HepG2 (cell line): ENCODE results near the gene UBR3. TPM values are rescaled to one million over a fixed set of nuclear protein-coding genes. Genes with fewer than 3 reads are reported as not detected.

Experiments
- ATAC-seq: fragments of 200-7000 bp; cut with Tn5 transposase; 3 replicates; pipeline ENCODE4 v1.9.1; 2020; ENCODE audit warnings: mild to moderate bottlenecking, moderate library complexity
- BruUV-seq: library from RNA; stranded (reverse); fragments of 400-500 nt; replicated peaks from 2 replicates; lab custom pipeline; 2021; lab: Mats Ljungman, UMichigan
- CTCF ChIA-PET: fragments of 300-600 bp; formaldehyde crosslinking; extraction: SDS; loops from one replicate; lab custom pipeline; 2021; ENCODE audit warnings: low total read pairs, inconsistent platforms, low intra/inter-chr PET ratio; lab: Yijun Ruan, JAX
- POLR2A ChIA-PET: fragments of 350-600 bp; sonication (Branson Sonifier 250); formaldehyde crosslinking; loops from one replicate; lab custom pipeline; 2020; ENCODE audit warnings: antibody characterized with exemption, inconsistent platforms; lab: Yijun Ruan, JAX
- DNase-seq: peaks from one replicate; pipeline ENCODE4 v3.0.0-alpha.2; 2015; ENCODE audit warnings: low spot score
- FAIRE-seq: peaks from 3 replicates; lab custom pipeline; 2011; peaks lifted over from hg19 to GRCh38; lab: Jason Lieb, UNC
- H2AFZ ChIP-seq: one replicate; pipeline ENCODE4 v1.6.1; 2011; ENCODE audit warnings: low read length, inconsistent platforms
- H3K27ac ChIP-seq: fragments of 300-600 bp; 3 replicates; pipeline ENCODE4 v1.8.0; 2011; ENCODE audit warnings: mixed run types, mild to moderate bottlenecking, mixed read lengths, low read length, inconsistent platforms; ENCODE audit not compliant: insufficient read depth; ENCODE audit errors: extremely low read length
- H3K27me3 ChIP-seq, 2 experiments: fragments of 200-600 bp in 1 of 2; 2 replicates in 1 of 2; 3 replicates in 1 of 2; pipeline versions ENCODE4 v1.6.0 to v1.8.0; 2011; ENCODE audit warnings: low read length in 2 of 2, mild to moderate bottlenecking in 2 of 2, moderate library complexity in 2 of 2, inconsistent platforms in 1 of 2; ENCODE audit not compliant: insufficient read depth in 2 of 2, control insufficient read depth in 1 of 2
- H3K36me3 ChIP-seq, 2 experiments: fragments of 200-600 bp in 1 of 2; replicated peaks in 1 of 2; 2 replicates in 1 of 2; 3 replicates in 1 of 2; pipeline versions ENCODE4 v1.5.1 to v1.8.0; 2011; ENCODE audit warnings: low read length in 2 of 2, inconsistent platforms in 1 of 2; ENCODE audit not compliant: insufficient read depth in 2 of 2, control insufficient read depth in 1 of 2
- H3K4me1 ChIP-seq: 2 replicates; pipeline ENCODE4 v1.5.1; 2012; ENCODE audit warnings: low read length, inconsistent platforms; ENCODE audit not compliant: insufficient read depth
- H3K4me2 ChIP-seq: 2 replicates; pipeline ENCODE4 v1.6.0; 2011; ENCODE audit warnings: low read depth, low read length, inconsistent platforms
- H3K4me3 ChIP-seq, 3 experiments: fragments of 200-600 bp in 1 of 3; sonication (generic), shearing (Covaris generic) in 1 of 3; replicated peaks in 1 of 3; 2 replicates each; pipeline ENCODE4 v1.5.1; 2011 to 2016; ENCODE audit warnings: low read length in 3 of 3, inconsistent platforms in 2 of 3, low read depth in 2 of 3, mild to moderate bottlenecking in 2 of 3, control low read depth in 1 of 3, mixed read lengths in 1 of 3; ENCODE audit not compliant: insufficient read depth in 1 of 3
- H3K79me2 ChIP-seq: one replicate; pipeline ENCODE4 v1.6.1; 2011; ENCODE audit warnings: low read length, inconsistent platforms; ENCODE audit not compliant: insufficient read depth
- H3K9ac ChIP-seq: 2 replicates; pipeline ENCODE4 v1.6.0; 2011; ENCODE audit warnings: mild to moderate bottlenecking, low read depth, low read length, inconsistent platforms; ENCODE audit not compliant: insufficient read depth
- H3K9me3 ChIP-seq: 2 replicates; pipeline ENCODE4 v1.5.1; 2012; ENCODE audit warnings: mild to moderate bottlenecking, low read length
- H4K20me1 ChIP-seq: 2 replicates; pipeline ENCODE4 v1.6.0; 2011; ENCODE audit warnings: inconsistent platforms, mild to moderate bottlenecking, low read length, moderate library complexity; ENCODE audit not compliant: insufficient read depth
- HDAC1 ChIP-seq: sonication (generic); formaldehyde crosslinking; IDR thresholded peaks from 2 replicates; pipeline ENCODE4 v1.5.1; 2020; ENCODE audit warnings: mild to moderate bottlenecking, missing genetic modification reagents
- KDM5B ChIP-seq: sonication (generic); formaldehyde crosslinking; IDR thresholded peaks from 2 replicates; pipeline ENCODE4 v1.4.0; 2020; ENCODE audit warnings: missing genetic modification reagents, mild to moderate bottlenecking, borderline replicate concordance
- RFX5 ChIP-seq: IDR thresholded peaks from 2 replicates; pipeline ENCODE4 v1.6.1; 2011; ENCODE audit warnings: low read depth, low read length, improper control_type of control experiment
- STAG1 ChIP-seq: sonication (generic); formaldehyde crosslinking; IDR thresholded peaks from 2 replicates; pipeline ENCODE4 v1.4.0; 2020; ENCODE audit warnings: missing genetic modification reagents
- ZNF136 ChIP-seq: sonication (generic); formaldehyde crosslinking; IDR thresholded peaks from 2 replicates; pipeline ENCODE4 v1.8.1; 2022; ENCODE audit warnings: low read depth, mild to moderate bottlenecking, moderate library complexity, missing genetic modification reagents
- ZNF256 ChIP-seq: sonication (generic); formaldehyde crosslinking; conservative IDR thresholded peaks from 2 replicates; pipeline ENCODE4 v1.4.0; 2020; ENCODE audit warnings: missing genetic modification reagents
- ZNF263 ChIP-seq: sonication (generic); formaldehyde crosslinking; IDR thresholded peaks from 2 replicates; pipeline ENCODE4 v1.4.0; 2020; ENCODE audit warnings: missing genetic modification reagents
- ZNF451 ChIP-seq: sonication (generic); formaldehyde crosslinking; IDR thresholded peaks from 2 replicates; pipeline ENCODE4 v1.5.0; 2020; ENCODE audit warnings: mild to moderate bottlenecking, missing genetic modification reagents
- ZNF644 ChIP-seq: IDR thresholded peaks from 2 replicates; pipeline ENCODE4 v1.6.1; 2016; ENCODE audit warnings: low read depth
- WGBS: methylation state at CpG from one replicate; pipeline ENCODE4 v1.1.6; 2017; ENCODE audit warnings: low lambda C conversion rate; 5-methylcytosine and 5-hydroxymethylcytosine counted together
- in situ Hi-C: cut with HindIII; loops from 2 replicates; pipeline ENCODE4 v1.10.0; 2017; ENCODE audit warnings: low pct_unique_long_range_greater_than_20kb; ENCODE audit not compliant: extremely low pct_ligation_motif_present
- intact Hi-C: fragments of 100-400 bp; cut with micrococcal nuclease; formaldehyde crosslinking; loops from one replicate; pipeline ENCODE4 v1.10.0; 2022; ENCODE audit not compliant: unreplicated experiment
- polyA plus RNA-seq, 8 experiments: library from polyadenylated mRNA; depleted of rRNA in 3 of 8; stranded (reverse) in 7 of 8; unstranded in 1 of 8; fragments of >200 nt; fragmentation: Illumina TruSeq in 4 of 8; extraction: Trizol in 4 of 8; gene quantifications; 2 replicates each; pipeline versions ENCODE4 v1.2.1 to v1.2.3, GENCODE V29; 2011 to 2016; ENCODE audit warnings: low read depth in 4 of 8, missing spikeins in 1 of 8, mixed read lengths in 1 of 8; ENCODE audit not compliant: insufficient read depth in 1 of 8
- total RNA-seq, 5 experiments: library from RNA; depleted of rRNA; stranded (reverse); fragments of >200 nt; fragmentation: Illumina TruSeq; extraction: Trizol; gene quantifications; 2 replicates each; pipeline ENCODE4 v1.2.3, GENCODE V29; 2016; ENCODE audit warnings: low read depth in 1 of 5
- TF ChIP-seq, protein P1 (sequence below), 2 experiments: IDR thresholded peaks; 2 replicates each; pipeline ENCODE4 v1.6.1; 2011 to 2012; ENCODE audit warnings: low read length in 2 of 2, borderline replicate concordance in 1 of 2, low read depth in 1 of 2, mild to moderate bottlenecking in 1 of 2, moderate library complexity in 1 of 2
- TF ChIP-seq, protein P2 (sequence below): sonication (generic); formaldehyde crosslinking; IDR thresholded peaks from 2 replicates; pipeline ENCODE4 v1.8.0; 2022; ENCODE audit warnings: mild to moderate bottlenecking, missing genetic modification reagents, moderate library complexity
- TF ChIP-seq, protein P3 (sequence below): sonication (generic); formaldehyde crosslinking; IDR thresholded peaks from 2 replicates; pipeline ENCODE4 v1.5.1; 2020; ENCODE audit warnings: mild to moderate bottlenecking, moderate library complexity, missing genetic modification reagents
- TF ChIP-seq, protein P4 (sequence below): sonication (generic); formaldehyde crosslinking; IDR thresholded peaks from 2 replicates; pipeline ENCODE4 v1.4.0; 2020; ENCODE audit warnings: mild to moderate bottlenecking, missing genetic modification reagents

The UBR3 gene
- total and polyA plus RNA-seq, 2 of the 13 experiments (the other 11 are each of a cell fraction or from before 2014, with no cell fraction given) = 15.1 to 28.0 TPM

DNA sequence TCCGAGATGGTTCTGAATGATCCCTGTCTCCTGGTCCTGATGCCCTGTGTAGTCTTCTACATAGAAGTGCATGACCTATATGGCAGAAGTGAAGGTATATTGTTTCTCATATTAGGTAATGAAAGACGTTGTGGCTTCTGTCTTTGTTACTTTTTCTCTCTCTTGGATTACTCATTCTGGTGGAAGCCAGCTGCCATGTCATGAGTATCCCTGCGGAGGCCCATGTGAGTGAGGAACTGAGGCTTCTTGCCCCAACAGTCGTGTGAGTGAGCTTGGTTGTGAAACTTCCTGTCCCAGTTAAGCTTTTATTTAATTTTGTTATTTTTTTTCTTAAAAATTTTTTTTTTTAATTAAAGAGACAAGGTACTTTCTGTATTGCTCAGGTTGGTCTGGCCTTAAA lies 134.7 kb downstream of the UBR3 start:
- Histone ChIP-seq H3K9me3 (no peaks in the 10 kb centered on the region), H3K4me1 (no peaks in the 10 kb centered on the region)
- intact Hi-C loops = no loop called here
- TF ChIP-seq, protein P1, sequence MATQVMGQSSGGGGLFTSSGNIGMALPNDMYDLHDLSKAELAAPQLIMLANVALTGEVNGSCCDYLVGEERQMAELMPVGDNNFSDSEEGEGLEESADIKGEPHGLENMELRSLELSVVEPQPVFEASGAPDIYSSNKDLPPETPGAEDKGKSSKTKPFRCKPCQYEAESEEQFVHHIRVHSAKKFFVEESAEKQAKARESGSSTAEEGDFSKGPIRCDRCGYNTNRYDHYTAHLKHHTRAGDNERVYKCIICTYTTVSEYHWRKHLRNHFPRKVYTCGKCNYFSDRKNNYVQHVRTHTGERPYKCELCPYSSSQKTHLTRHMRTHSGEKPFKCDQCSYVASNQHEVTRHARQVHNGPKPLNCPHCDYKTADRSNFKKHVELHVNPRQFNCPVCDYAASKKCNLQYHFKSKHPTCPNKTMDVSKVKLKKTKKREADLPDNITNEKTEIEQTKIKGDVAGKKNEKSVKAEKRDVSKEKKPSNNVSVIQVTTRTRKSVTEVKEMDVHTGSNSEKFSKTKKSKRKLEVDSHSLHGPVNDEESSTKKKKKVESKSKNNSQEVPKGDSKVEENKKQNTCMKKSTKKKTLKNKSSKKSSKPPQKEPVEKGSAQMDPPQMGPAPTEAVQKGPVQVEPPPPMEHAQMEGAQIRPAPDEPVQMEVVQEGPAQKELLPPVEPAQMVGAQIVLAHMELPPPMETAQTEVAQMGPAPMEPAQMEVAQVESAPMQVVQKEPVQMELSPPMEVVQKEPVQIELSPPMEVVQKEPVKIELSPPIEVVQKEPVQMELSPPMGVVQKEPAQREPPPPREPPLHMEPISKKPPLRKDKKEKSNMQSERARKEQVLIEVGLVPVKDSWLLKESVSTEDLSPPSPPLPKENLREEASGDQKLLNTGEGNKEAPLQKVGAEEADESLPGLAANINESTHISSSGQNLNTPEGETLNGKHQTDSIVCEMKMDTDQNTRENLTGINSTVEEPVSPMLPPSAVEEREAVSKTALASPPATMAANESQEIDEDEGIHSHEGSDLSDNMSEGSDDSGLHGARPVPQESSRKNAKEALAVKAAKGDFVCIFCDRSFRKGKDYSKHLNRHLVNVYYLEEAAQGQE (IDR thresholded peaks at IDR 0.05; ENCODE audit: borderline replicate concordance in 1 of 2, low read depth in 1 of 2, low read length in 2 of 2) = no peak
- TF ChIP-seq ZNF263 (CRISPR knock-in tag) (no peak), ZNF644 (CRISPR knock-in tag) (no peak), KDM5B (CRISPR knock-in tag) (no peak), STAG1 (CRISPR knock-in tag) (no peak), ZNF256 (CRISPR knock-in tag) (no peak), ZNF136 (CRISPR knock-in tag) (no peak), HDAC1 (no peak), ZNF451 (CRISPR knock-in tag) (no peak), RFX5 (no peak)
- TF ChIP-seq, protein P2, sequence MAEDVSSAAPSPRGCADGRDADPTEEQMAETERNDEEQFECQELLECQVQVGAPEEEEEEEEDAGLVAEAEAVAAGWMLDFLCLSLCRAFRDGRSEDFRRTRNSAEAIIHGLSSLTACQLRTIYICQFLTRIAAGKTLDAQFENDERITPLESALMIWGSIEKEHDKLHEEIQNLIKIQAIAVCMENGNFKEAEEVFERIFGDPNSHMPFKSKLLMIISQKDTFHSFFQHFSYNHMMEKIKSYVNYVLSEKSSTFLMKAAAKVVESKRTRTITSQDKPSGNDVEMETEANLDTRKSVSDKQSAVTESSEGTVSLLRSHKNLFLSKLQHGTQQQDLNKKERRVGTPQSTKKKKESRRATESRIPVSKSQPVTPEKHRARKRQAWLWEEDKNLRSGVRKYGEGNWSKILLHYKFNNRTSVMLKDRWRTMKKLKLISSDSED = no peak
- TF ChIP-seq, protein P3, sequence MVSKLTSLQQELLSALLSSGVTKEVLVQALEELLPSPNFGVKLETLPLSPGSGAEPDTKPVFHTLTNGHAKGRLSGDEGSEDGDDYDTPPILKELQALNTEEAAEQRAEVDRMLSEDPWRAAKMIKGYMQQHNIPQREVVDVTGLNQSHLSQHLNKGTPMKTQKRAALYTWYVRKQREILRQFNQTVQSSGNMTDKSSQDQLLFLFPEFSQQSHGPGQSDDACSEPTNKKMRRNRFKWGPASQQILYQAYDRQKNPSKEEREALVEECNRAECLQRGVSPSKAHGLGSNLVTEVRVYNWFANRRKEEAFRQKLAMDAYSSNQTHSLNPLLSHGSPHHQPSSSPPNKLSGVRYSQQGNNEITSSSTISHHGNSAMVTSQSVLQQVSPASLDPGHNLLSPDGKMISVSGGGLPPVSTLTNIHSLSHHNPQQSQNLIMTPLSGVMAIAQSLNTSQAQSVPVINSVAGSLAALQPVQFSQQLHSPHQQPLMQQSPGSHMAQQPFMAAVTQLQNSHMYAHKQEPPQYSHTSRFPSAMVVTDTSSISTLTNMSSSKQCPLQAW = no peak
- TF ChIP-seq, protein P4, sequence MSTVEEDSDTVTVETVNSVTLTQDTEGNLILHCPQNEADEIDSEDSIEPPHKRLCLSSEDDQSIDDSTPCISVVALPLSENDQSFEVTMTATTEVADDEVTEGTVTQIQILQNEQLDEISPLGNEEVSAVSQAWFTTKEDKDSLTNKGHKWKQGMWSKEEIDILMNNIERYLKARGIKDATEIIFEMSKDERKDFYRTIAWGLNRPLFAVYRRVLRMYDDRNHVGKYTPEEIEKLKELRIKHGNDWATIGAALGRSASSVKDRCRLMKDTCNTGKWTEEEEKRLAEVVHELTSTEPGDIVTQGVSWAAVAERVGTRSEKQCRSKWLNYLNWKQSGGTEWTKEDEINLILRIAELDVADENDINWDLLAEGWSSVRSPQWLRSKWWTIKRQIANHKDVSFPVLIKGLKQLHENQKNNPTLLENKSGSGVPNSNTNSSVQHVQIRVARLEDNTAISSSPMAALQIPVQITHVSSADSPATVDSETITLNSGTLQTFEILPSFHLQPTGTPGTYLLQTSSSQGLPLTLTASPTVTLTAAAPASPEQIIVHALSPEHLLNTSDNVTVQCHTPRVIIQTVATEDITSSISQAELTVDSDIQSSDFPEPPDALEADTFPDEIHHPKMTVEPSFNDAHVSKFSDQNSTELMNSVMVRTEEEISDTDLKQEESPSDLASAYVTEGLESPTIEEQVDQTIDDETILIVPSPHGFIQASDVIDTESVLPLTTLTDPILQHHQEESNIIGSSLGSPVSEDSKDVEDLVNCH (CRISPR knock-in tag) = no peak
- TF ChIP-seq, all 625 proteins: peak for 0
- DNase-seq (no peak), FAIRE-seq (no peak), ATAC-seq (no peak)
- WGBS = 96% methylated on average over 4 of the region's 4 CpGs
- in situ Hi-C loops = no loop called here
- ChIA-PET CTCF (no interaction called here), POLR2A (no interaction called here)
- Histone ChIP-seq H3K79me2 (no peaks in the 10 kb centered on the region), H4K20me1 (no peaks in the 10 kb centered on the region), H3K36me3 (peaks cover 10 to 54% of the 10 kb centered on the region in 2 experiments), H3K27me3 (no peaks in the 10 kb centered on the region), H3K4me3 (no peak overlapping the region), H2AFZ (no peak overlapping the region), H3K4me2 (no peak overlapping the region), H3K9ac (no peak overlapping the region), H3K27ac (no peak overlapping the region)
- BruUV-seq = no TSS peak
